Fibroblast of lung (primary cell): Measurements from ENCODE around the gene PXYLP1. TPM values are rescaled to one million over a fixed set of nuclear protein-coding genes. Genes with fewer than 3 reads are reported as not detected.
A peak's percentile ranks its signal among the peaks of the same experiment; 100 is the strongest.

Experiments
- DNase-seq, 2 donors: peaks; one replicate each; pipeline versions ENCODE4 v3.0.0 to v3.0.0-alpha.2; 2010; ENCODE audit warnings: low read depth in 2 of 2
- H2AFZ ChIP-seq: 2 replicates; pipeline ENCODE4 v1.5.1; 2012; ENCODE audit warnings: low read length, control low read depth, inconsistent platforms
- H3K27ac ChIP-seq: 2 replicates; pipeline ENCODE4 v1.5.1; 2011; ENCODE audit warnings: low read length, control low read depth; ENCODE audit not compliant: insufficient read depth
- H3K27me3 ChIP-seq: 2 replicates; pipeline ENCODE4 v1.5.1; 2011; ENCODE audit warnings: mild to moderate bottlenecking, low read length; ENCODE audit not compliant: control insufficient read depth, insufficient read depth
- H3K36me3 ChIP-seq: 2 replicates; pipeline ENCODE4 v1.5.1; 2011; ENCODE audit warnings: low read length; ENCODE audit not compliant: control insufficient read depth, insufficient read depth
- H3K4me1 ChIP-seq: 2 replicates; pipeline ENCODE4 v1.5.1; 2011; ENCODE audit warnings: low read length; ENCODE audit not compliant: control insufficient read depth, insufficient read depth; ENCODE audit errors: extremely low read depth
- H3K4me2 ChIP-seq: 2 replicates; pipeline ENCODE4 v1.5.1; 2011; ENCODE audit warnings: low read length, control low read depth; ENCODE audit not compliant: insufficient read depth; ENCODE audit errors: extremely low read depth
- H3K4me3 ChIP-seq, 4 experiments: fragments of 200-600 bp in 1 of 4; sonication (generic) in 1 of 4; replicated peaks in 1 of 4; 2 replicates each; pipeline ENCODE4 v1.5.1; 2011 to 2016; ENCODE audit warnings: low read length in 4 of 4, low read depth in 3 of 4, mild to moderate bottlenecking in 3 of 4, control low read depth in 2 of 4, inconsistent platforms in 1 of 4, mixed read lengths in 1 of 4; ENCODE audit not compliant: insufficient read depth in 1 of 4; ENCODE audit errors: control extremely low read depth in 1 of 4
- H3K79me2 ChIP-seq: 2 replicates; pipeline ENCODE4 v1.5.1; 2012; ENCODE audit warnings: mild to moderate bottlenecking, low read length, inconsistent platforms; ENCODE audit not compliant: control insufficient read depth, insufficient read depth
- H3K9ac ChIP-seq: 2 replicates; pipeline ENCODE4 v1.5.1; 2011; ENCODE audit warnings: mild to moderate bottlenecking, low read length, control low read depth; ENCODE audit not compliant: insufficient read depth
- H3K9me3 ChIP-seq: 2 replicates; pipeline ENCODE4 v1.5.1; 2012; ENCODE audit warnings: low read depth, low read length; ENCODE audit not compliant: control insufficient read depth, insufficient read depth
- H4K20me1 ChIP-seq: 2 replicates; pipeline ENCODE4 v1.5.1; 2011; ENCODE audit warnings: low read length; ENCODE audit not compliant: control insufficient read depth, insufficient read depth; ENCODE audit errors: extremely low read depth
- CTCF ChIP-seq, 2 donors: IDR thresholded peaks in 1 of 2; conservative IDR thresholded peaks in 1 of 2; 1 replicate in 1 of 2; 2 replicates in 1 of 2; pipeline ENCODE4 v1.5.1; 2011 to 2012; ENCODE audit warnings: low read length in 2 of 2, control low read depth in 1 of 2, inconsistent platforms in 1 of 2, low read depth in 1 of 2, mild to moderate bottlenecking in 1 of 2
- EZH2 ChIP-seq: IDR thresholded peaks from 2 replicates; pipeline ENCODE4 v1.5.1; 2012; ENCODE audit warnings: low read length, control low read depth, mild to moderate bottlenecking; ENCODE audit errors: missing control alignments
- polyA plus RNA-seq, 2 donors: library from polyadenylated mRNA; depleted of rRNA in 1 of 2; stranded (reverse) in 1 of 2; unstranded in 1 of 2; fragments of >200 nt; gene quantifications; 2 replicates each; pipeline ENCODE4 v1.2.1, GENCODE V29; 2011 to 2012; ENCODE audit warnings: missing spikeins in 1 of 2
- total RNA-seq: library from RNA; depleted of rRNA; stranded (reverse); fragments of >200 nt; gene quantifications from 2 replicates; pipeline ENCODE4 v1.2.1, GENCODE V29; 2014

PXYLP1 gene
- total and polyA plus RNA-seq, 2 donors (not counting 1 experiment from before 2014, with no cell fraction given): 5.1 to 7.0 TPM

- no peak overlapping the region for H3K4me2 ChIP-seq
- no peaks in the 10 kb centered on the region for H4K20me1 ChIP-seq
- H3K79me2 ChIP-seq: no peaks in the 10 kb centered on the region
- H3K27me3 ChIP-seq: no peaks in the 10 kb centered on the region
- H3K27ac ChIP-seq: no peak overlapping the region
- H3K36me3 ChIP-seq: no peaks in the 10 kb centered on the region
- H3K9me3 ChIP-seq: no peaks in the 10 kb centered on the region
- no peak overlapping the region for H3K9ac ChIP-seq
- H3K4me1 ChIP-seq: no peaks in the 10 kb centered on the region
- no peak overlapping the region for H2AFZ ChIP-seq
- DNase-seq: no peak
- no peak overlapping the region for H3K4me3 ChIP-seq
- TF ChIP-seq CTCF (conservative IDR thresholded peaks at IDR 0.05 in 1 of 2, IDR thresholded peaks at IDR 0.05 in 1 of 2; ENCODE audit: low read depth in 1 of 2, low read length in 2 of 2): no peak
These were observed 88.9 kb downstream of the PXYLP1 start for GRCh38 chr3:141320399-141321108.

GRCh38 chr3:141321109-141321497 lies 89.5 kb downstream of the PXYLP1 start:
- H4K20me1 ChIP-seq: no peaks in the 10 kb centered on the region
- no peaks in the 10 kb centered on the region for H3K9me3 ChIP-seq
- peak; percentile 23 to 63 for DNase-seq
- H3K4me1 ChIP-seq: no peaks in the 10 kb centered on the region
- H3K4me3 ChIP-seq: no peak overlapping the region
- no peak overlapping the region for H3K4me2 ChIP-seq
- TF ChIP-seq CTCF (conservative IDR thresholded peaks at IDR 0.05 in 1 of 2, IDR thresholded peaks at IDR 0.05 in 1 of 2; ENCODE audit: low read depth in 1 of 2, low read length in 2 of 2) (no peak), EZH2 (no peak)
- H3K36me3 ChIP-seq: no peaks in the 10 kb centered on the region
- H3K79me2 ChIP-seq: no peaks in the 10 kb centered on the region
- H2AFZ ChIP-seq: no peak overlapping the region
- H3K9ac ChIP-seq: no peak overlapping the region
- no peak overlapping the region for H3K27ac ChIP-seq
- no peaks in the 10 kb centered on the region for H3K27me3 ChIP-seq

- H3K4me2 ChIP-seq: no peak overlapping the region
- TF ChIP-seq CTCF (conservative IDR thresholded peaks at IDR 0.05 in 1 of 2, IDR thresholded peaks at IDR 0.05 in 1 of 2; ENCODE audit: low read depth in 1 of 2, low read length in 2 of 2): no peak
- no peak for TF ChIP-seq EZH2
These were observed 92.5 kb downstream of the PXYLP1 start for GRCh38 chr3:141323936-141324704.

More at GRCh38 chr3:141323936-141324704, 92.5 kb downstream of the PXYLP1 start:
- no peaks in the 10 kb centered on the region for H3K36me3 ChIP-seq
- no peaks in the 10 kb centered on the region for H4K20me1 ChIP-seq
- H3K9me3 ChIP-seq: no peaks in the 10 kb centered on the region
- H3K27ac ChIP-seq: no peak overlapping the region
- DNase-seq: no peak
- H3K27me3 ChIP-seq: no peaks in the 10 kb centered on the region
- no peak overlapping the region for H2AFZ ChIP-seq
- H3K9ac ChIP-seq: no peak overlapping the region
- H3K4me3 ChIP-seq: no peak overlapping the region
- no peaks in the 10 kb centered on the region for H3K4me1 ChIP-seq
- no peaks in the 10 kb centered on the region for H3K79me2 ChIP-seq
